HG02884 (cell line): ENCODE measurements around the gene ABHD12.

Experiments used
- ATAC-seq: cut with Tn5 transposase; IDR thresholded peaks from one replicate; pipeline ENCODE4 v1.9.1; 2021; ENCODE audit warnings: mild to moderate bottlenecking, moderate library complexity; ENCODE audit not compliant: unreplicated experiment

The ABHD12 gene

DNA sequence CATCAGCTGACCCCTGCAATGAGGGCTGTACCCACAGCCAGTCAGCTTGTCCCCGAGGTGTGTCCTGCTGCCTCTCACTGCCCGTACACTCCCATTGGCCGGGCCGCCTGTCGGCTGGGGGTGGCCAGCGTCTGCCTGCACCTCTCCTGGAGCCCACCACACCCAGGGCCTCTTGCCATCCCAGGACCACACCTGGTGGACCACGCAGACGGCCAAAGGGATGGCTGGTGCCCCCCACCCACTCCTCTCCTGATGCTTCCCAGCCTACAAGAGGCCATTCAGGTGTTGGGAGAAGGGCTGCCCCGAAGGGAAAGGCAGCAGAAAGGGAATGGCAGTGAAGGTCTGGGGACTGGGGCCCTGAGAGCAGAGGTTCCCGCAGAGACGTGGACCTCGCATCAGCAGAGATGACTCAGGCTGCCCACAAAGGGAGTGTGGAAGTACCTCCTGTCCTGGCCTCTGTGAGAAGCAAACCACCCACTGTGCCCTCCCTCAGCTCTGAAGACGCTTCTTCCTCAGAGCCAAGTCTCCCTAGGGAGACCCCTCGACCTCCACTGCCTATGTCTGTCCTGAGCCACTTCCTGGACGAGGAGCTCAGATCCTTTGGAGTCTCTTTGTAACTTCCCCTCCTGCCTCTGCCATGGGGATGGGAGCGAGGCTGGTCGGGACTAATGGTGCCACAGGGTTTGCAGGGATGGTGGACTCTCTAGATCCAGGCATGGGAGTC lies 81.8 kb downstream of the ABHD12 start:
- no peak for ATAC-seq

DNA sequence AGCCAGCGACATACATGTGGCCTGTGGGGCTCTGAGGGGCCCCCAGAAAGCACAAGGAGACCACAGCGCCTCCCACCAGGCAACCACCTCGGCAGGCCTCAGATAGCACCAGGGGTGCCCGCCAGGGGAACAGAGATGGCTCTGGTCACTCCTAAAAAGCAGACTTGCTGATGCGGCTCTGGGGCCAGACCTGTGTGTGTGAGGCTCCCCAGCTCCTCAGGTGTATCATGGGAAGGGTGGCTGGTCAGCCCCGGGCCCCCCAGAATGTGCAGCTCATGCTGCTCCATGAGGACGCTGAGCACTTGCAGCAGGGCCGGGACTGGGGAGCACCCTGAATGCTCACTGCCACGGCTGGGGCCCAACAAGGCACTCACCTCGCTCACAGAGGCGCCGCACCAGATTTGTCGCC lies 82.5 kb downstream of the ABHD12 start:
- ATAC-seq = no peak

DNA sequence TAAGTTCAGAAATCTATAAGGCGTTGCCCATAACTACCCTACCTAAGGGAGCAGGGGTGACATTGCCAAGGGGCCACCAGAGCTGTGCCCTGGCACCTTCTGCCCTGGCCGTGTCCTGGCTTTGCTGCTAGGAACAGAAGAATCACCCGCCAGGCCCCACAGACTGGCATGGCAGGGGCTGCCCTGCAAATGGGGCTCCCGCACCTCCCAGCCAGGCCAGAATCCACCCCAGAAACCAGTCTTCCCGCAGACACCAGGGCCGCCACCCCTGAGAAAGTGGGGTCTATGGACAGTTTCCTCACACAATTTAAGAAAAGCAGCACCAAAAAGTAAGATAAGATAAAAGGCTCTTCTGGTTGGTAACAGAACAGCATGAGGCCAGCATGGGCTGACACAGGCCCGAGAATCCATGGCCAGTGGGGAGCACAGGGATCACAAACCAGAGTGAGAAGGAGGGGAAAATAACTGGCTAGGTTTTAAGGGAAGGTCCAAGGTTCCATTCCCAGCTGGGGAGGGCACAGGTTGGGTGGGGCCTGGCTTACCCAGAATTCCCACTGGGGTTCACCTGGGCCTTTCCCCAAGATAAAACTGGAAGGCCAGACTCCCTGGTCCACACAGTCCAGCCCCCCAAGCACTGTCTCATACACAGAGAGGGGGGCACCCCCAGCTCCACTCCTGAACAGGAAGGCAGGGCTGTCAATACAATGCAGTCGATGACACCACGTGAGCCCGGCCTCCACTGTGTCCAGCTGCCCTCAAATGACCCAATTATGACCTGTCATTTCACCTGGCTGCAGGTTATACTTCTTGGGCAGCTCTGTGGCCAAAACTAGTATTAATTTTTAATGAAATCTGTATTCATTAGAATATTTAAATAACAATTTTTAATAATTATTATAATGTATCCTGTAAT lies 83.4 kb downstream of the ABHD12 start:
- ATAC-seq = no peak

DNA sequence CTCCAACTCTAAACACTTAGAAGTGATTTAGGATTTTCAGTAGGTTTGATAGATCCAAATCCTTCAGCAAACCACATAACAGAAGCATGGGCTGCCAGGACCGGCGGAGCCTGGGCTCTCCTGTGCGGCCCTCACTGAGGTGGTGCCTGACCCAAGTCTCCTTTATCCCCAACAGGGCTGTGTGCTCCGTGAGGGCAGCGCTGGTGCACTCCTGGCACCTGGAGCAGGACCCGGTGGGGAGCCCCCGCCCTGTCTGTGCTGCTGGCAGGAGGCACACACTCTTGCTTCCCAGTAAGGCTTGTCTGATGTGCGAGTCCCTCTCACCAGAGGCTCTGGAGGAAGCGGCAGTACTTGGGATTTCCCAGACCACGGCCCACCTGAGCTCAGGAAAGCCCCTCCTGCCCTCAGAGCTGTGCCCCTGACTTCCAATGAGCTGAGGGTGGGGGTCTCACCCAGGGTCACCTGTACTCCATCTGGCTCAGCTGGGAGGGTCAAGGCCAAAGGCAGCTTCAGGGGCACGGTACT lies 86.5 kb downstream of the ABHD12 start:
- no peak for ATAC-seq

DNA sequence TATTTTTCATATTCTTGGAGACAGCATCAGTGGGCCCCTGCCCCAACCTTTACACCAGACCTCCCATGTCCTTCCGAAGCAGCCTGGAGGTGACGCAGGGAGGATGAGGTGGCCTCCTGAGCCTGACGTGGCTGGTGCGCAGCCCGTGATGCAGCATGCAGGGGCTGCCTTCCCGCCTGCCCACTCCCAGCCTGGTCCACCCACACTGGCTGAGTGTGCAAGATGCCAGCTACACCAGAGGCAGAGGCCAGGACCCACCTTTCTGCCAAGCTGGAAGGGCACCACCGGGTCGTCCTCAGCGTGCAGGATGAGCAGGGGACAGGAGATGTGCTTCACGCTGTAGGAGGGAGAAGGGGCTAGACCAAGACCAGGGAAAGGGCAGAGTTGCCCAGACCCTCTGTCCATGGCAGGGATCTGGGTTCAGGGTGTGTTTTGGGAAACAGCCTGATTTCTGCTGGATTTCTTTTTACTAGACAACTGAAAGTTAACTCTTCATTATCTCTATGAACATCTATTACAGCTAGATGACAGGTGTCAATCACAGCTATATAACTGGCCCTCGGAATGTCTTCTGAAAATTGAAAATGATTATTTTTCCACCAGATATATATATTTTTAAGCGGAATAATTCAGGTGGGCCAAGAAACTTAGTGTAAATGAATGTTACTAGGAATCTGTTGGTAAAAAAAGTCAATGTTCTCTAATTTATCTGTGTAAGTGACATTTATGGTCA lies 87.2 kb downstream of the ABHD12 start:
- no peak for ATAC-seq

DNA sequence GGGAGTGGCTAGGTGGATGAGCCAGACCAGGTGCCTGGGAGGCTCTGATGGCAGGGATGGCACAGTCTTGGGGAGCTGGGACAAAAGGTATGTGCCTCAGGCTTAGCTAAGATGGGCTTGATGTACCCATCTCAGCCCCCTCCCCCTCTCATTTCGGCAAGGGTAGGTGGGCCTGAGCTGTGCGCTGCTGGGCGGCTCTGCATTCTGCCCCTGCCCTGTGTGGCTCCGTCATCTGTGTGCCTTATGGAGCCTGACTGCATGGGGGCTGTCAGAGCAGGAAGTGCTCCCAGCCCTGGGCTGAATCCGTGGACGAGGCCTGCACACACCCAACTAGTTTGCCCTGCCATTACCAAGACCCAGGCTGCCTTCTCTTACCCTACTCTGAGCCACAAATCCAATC lies 88.0 kb downstream of the ABHD12 start:
- no peak for ATAC-seq

DNA sequence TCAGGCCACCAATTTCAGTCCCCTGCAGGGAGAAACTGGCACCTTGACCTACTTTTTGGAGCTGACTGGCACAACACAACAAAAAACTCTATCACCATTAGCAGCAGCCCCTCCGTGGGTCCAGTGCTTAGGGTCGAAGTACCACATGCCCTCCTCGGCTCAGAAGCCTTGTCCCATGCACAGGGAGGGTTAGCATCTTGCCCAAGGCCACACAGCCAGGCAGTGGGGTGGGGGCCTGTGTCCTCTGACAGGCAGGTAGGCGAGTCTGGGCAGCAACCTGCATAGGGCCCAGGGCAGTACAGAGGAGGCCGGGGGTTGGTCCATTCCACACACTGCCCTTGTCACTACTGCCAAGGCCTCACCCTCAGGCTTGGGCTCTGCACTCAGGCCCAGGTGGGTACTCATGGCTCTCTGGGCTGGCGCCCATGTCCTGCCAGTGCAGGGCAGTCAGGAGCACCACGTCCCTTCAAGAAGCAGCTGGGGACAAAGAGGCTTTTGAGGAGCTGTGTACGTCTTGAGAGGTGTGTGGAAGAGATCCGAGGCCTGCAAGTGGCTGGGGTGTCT lies 89.2 kb downstream of the ABHD12 start:
- ATAC-seq = no peak

DNA sequence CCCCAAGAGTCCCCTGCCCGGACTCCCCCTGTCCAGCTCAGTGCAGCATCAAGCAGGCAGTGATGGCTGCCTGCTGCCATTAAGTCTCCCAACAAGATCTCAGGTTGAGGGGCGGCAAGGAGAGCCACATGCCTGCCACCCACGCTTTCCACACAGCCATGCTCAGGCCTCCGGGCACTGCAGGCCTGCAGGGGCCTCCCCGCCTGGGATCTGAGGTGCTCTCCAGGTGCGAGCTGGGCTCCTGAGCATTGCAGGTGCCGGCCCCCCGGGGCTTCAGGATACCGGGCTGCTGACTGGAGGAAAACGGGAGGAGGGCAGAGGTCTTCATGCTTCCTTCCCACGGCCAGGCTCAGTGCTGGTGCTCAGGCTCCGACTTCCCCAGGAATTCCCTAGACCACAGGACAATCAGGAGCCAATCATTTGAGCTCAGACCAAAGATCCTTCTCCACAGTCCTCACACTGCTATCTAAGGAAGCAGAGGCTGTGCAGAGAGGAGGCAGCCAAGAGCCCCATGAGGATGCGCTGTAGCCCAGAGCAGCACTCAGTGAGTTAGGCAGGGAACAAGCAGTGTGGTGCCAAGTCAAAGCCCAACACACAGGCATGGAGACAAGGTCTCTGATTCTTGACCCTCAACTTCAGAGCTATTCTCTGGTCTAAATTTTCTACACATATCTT lies 90.0 kb downstream of the ABHD12 start:
- ATAC-seq = no peak

DNA sequence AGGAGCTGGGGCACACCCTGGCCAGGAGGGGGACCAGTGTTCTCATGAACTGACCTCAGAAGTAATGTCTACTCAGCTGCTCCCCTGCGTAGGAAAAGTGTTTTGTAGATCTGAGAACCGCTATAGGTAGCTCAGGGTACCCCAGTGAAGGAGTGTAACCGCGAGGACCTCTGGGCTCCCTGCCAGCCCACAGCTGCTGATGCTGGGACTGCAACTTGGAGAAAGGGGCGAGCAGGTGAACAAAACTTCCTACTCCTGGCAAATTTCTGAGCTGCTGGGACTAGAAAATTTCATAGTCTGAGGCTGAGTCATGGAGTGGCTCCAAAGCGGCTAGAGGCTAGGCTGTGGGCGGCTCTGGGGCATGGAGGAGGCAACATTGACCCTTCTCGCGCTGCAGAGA lies 90.8 kb downstream of the ABHD12 start:
- ATAC-seq = no peak

DNA sequence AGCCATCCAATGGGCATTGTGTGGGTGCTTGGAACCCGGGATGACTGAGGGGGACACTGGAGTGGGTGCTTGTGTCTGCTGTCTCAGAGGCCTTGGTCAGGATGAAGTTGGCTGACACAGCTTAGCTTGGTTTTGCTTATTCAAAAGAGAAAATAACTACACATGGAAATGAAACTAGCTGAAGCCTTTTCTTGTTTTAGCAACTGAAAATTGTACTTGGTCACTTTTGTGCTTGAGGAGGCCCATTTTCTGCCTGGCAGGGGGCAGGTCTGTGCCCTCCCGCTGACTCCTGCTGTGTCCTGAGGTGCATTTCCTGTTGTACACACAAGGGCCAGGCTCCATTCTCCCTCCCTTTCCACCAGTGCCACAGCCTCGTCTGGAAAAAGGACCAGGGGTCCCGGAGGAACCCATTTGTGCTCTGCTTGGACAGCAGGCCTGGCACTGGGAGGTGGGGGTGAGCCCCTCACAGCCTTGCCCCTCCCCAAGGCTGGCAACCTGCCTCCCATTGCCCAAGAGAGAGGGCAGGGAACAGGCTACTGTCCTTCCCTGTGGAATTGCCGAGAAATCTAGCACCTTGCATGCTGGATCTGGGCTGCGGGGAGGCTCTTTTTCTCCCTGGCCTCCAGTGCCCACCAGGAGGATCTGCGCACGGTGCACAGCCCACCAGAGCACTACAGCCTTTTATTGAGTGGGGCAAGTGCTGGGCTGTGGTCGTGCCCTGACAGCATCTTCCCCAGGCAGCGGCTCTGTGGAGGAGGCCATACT lies 93.3 kb downstream of the ABHD12 start:
- peak; percentile 46 for ATAC-seq

DNA sequence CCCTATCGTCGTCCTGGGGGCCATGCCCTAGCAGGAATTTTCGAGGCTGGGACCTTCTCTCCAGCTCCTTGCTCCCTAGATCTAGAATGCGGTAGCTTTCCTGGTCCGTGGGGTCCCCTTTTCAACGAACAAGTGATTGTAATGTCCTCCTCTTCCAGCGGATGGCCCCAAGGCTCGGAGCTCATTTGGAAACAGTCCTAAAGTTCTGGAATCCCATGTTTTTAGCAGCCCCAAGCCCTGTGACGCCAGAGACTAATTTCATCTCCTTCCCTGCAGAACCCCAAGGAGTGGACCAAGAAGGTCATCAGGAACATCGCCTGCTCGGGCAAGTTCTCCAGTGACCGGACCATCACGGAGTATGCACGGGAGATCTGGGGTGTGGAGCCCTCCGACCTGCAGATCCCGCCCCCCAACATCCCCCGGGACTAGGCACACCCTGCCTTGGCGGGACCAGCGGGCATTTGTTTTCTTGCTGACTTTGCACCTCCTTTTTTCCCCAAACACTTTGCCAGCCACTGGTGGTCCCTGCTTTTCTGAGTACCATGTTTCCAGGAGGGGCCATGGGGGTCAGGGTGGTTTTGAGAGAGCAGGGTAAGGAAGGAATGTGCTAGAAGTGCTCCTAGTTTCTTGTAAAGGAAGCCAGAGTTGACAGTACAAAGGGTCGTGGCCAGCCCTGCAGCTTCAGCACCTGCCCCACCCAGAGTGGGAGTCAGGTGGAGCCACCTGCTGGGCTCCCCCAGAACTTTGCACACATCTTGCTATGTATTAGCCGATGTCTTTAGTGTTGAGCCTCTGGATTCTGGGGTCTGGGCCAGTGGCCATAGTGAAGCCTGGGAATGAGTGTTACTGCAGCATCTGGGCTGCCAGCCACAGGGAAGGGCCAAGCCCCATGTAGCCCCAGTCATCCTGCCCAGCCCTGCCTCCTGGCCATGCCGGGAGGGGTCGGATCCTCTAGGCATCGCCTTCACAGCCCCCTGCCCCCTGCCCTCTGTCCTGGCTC lies 94.2 kb downstream of the ABHD12 start:
- peak; percentile 22 for ATAC-seq

DNA sequence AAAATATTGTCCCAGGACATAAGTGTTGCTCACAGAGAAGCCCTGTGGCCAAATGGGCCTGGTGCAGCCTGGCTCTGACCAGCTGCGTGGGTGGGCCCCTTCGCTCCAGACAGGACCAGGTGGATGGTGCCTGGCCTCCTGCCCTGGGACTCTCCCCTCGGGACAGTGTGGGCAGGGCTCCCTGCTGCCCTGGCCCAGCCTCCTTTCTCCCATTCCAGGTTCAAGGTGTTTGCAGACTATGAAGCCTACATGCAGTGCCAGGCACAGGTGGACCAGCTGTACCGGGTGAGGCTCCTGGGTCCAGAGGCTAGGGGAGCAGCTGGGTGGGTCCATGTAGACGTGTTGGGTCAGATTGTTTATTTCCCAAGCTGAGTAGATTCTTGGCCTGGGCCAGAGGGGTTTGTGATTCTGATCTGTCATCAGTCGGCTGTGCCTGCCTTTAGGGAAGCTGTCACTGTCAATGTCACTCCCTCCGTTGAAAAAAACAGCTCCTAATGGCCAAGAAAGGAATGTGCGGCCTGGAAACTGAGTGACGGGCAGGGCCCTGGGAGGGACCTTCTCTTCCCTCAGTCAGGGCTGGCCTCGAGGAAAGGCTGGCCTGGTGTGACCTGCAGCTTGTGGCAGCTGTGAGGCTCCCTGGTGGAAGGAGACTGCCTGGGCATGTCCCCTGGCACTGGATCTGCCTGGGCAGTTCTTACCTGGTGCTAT lies 95.1 kb downstream of the ABHD12 start:
- no peak for ATAC-seq

DNA sequence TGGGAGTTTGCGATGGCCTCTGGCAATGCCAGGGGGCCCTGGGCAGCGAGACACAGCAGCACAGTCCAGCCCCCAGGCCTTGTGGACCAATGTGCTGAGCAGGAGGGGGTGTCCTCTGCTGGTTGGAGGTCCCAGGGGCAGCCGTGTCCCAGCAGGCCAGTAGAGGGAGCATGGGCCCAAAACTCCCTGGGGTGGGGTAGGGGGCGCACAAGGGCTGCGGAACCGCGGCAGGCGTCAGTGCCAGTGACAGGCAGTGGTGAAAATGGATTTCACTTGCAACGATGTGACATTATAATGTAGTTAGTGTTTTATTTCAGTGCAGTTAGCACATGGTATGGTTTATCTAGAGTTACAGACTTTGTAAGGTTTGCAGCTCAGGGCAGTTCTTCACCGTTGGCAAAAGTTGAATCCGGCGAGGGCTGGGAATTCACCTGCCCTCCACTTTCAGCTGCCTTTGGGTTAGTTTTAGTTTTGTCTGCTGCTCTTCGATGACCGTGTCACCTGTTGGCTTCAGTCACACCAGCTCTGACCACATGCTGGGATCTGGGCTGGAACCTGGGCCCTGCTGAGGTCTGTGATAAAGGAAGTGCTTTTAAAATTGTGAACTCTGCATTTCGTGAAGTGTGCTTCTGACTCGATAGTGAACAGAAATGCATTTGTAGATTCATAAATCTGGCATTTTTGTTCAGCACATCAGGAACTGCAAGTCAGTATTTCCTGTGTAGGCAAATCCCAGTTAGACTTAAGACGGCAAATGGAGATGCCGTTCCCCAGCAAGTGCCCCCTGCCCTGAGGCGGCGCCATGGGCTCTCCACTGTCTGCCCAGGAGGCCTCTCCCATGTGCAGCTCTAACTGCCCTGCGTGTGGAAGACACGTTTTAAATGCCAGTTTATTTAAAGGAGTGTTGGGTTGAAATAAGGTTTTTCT lies 95.9 kb downstream of the ABHD12 start:
- peak; percentile 47 for ATAC-seq

DNA sequence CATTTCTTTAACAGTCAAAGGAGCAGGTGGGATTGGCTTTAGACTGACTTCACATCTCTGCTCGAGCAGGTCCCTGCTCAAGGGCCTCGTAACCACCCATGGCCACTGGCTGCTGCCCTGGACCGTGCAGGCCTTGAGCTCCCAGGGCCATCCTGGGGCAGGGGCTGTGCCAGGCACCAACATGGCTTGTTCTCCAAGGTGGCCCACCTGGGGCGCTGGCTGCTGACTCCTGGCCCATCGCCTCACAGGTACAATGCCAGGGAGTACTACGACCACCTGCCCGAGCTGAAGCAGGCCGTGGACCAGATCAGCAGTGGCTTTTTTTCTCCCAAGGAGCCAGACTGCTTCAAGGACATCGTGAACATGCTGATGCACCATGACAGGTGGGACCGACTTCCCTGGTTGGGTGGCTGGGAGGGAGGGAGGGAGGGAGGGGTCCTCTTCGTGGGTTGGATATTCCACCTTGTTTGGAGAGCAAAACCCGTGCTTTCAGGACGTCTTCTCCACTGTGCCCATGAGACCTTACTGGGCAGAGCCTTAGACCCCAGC lies 96.7 kb downstream of the ABHD12 start:
- no peak for ATAC-seq

DNA sequence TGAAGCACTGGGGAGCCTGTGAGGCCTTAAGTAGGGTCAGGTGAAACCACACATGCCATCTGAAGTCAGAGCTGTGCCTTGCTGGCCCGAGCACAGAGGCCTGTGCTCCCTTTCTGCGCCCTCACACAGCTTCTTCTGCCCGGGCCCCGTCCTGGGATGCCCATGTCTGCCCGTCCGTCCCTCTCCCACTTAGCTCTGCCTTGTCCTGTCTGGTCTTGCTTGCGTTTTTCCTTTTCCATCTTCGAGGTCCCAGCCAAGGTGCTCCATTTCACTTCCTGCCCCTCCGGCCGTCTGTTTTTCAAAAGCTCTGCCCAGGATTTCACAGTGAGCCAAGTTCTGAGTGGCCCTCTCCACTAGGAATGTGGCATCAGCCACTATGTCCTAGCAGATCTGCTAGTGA lies 97.1 kb downstream of the ABHD12 start:
- no peak for ATAC-seq

DNA sequence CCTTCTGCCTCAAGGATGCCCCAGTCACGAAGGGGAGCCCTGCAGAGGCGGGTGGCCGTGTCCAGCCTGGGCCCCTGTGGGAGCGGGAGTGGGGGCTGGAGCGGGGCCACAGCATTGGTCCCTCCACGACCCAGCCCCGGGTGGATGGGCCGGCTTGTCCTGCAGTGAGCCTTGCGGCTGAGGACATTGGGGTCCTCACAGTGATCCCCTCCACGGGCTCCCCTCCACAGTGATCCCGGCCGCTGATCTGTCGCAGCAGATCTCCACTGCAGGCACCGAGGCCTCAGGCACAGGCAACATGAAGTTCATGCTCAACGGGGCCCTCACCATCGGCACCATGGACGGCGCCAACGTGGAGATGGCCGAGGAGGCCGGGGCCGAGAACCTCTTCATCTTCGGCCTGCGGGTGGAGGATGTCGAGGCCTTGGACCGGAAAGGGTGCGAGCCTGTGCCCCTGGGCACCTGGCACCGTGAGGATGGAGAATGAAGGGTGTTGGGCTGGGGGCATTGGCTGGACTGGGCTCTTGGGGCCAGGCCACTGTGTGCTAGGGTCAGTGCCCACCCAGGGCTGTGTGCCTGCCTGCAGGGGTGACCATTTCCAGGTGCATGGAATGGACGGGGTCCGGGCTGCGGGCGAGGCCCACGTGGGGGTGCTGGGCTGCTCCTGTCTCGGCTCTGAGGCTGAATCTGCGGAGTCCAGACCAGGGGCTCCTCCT lies 98.3 kb downstream of the ABHD12 start:
- ATAC-seq = no peak
